Calu3 (cell line): ENCODE results near the gene UFL1. TPM values are rescaled to one million over a fixed set of nuclear protein-coding genes. Genes with fewer than 3 reads are reported as not detected.
"Not testable (repeated sequence)": the region's sequence is repeated elsewhere in the genome, so short reads cannot be mapped to it uniquely, and the experiment has no call there.

Source experiments
- BruUV-seq: library from RNA; stranded (reverse); fragments of 400-500 nt; replicated peaks from 2 replicates; lab custom pipeline; 2021; lab: Mats Ljungman, UMichigan
- CTCF ChIA-PET: fragments of 300-600 bp; sonication (Branson Sonifier 250); formaldehyde crosslinking; loops from one replicate; lab custom pipeline; 2022; ENCODE audit warnings: antibody characterized with exemption; lab: Charles Lee
- DNase-seq: peaks from one replicate; pipeline ENCODE4 v3.0.0; 2022
- H3K27ac Mint-ChIP-seq: one replicate; pipeline ENCODE4 v1.8.0; 2022; ENCODE audit warnings: mixed read lengths; ENCODE audit not compliant: unreplicated experiment
- H3K27me3 Mint-ChIP-seq: one replicate; pipeline ENCODE4 v1.8.0; 2022; ENCODE audit warnings: mixed read lengths; ENCODE audit not compliant: unreplicated experiment
- H3K36me3 Mint-ChIP-seq: one replicate; pipeline ENCODE4 v1.8.0; 2022; ENCODE audit warnings: mild to moderate bottlenecking, moderate library complexity, mixed read lengths; ENCODE audit not compliant: insufficient read depth, unreplicated experiment
- H3K4me1 Mint-ChIP-seq: one replicate; pipeline ENCODE4 v1.8.0; 2022; ENCODE audit warnings: mild to moderate bottlenecking, low read depth, mixed read lengths; ENCODE audit not compliant: unreplicated experiment
- H3K4me3 Mint-ChIP-seq: one replicate; pipeline ENCODE4 v1.8.0; 2022; ENCODE audit warnings: mild to moderate bottlenecking, low read depth, moderate library complexity, mixed read lengths; ENCODE audit not compliant: unreplicated experiment
- H3K9me3 Mint-ChIP-seq: one replicate; pipeline ENCODE4 v1.8.0; 2022; ENCODE audit warnings: low read depth, mixed read lengths; ENCODE audit not compliant: unreplicated experiment
- intact Hi-C: fragments of 100-400 bp; cut with micrococcal nuclease; formaldehyde crosslinking; loops from one replicate; pipeline ENCODE4 v1.10.0; 2022; ENCODE audit not compliant: unreplicated experiment
- total RNA-seq: library from RNA; stranded (reverse); gene quantifications from 2 replicates; pipeline ENCODE4 v1.2.3, GENCODE V29; 2022
- TF ChIP-seq, protein P1 (sequence below): fragments of 200-600 bp; IDR thresholded peaks from one replicate; pipeline ENCODE4 v1.8.0; 2022; ENCODE audit warnings: antibody characterized with exemption; ENCODE audit not compliant: unreplicated experiment

Gene UFL1
- total RNA-seq, 1 experiment from 2014 or later: 16.5 TPM

DNA sequence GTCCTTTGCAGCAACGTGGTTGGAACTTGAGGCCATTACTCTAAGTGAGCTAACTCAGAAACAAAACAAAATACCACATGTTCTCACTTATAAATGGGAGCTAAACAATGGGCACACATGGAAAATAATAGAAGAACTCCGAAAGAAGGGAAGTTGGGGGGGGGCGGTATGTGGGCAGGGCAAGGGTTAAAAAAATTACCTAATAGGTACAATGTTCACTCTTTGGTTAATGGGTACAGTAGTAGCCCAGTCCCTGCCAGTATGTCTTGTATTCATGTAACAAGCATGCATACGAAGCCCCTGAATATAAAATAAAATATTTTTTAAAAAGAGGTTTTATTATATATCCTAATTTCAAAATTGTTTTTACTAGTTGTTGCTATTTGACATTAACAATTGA is 26.0 kb downstream of the UFL1 start:
- BruUV-seq: no TSS peak
- H3K9me3 Mint-ChIP-seq: no peaks in the 10 kb centered on the region
- no peak for DNase-seq
- H3K36me3 Mint-ChIP-seq: peaks cover 13% of the 10 kb centered on the region
- TF ChIP-seq, protein P1, sequence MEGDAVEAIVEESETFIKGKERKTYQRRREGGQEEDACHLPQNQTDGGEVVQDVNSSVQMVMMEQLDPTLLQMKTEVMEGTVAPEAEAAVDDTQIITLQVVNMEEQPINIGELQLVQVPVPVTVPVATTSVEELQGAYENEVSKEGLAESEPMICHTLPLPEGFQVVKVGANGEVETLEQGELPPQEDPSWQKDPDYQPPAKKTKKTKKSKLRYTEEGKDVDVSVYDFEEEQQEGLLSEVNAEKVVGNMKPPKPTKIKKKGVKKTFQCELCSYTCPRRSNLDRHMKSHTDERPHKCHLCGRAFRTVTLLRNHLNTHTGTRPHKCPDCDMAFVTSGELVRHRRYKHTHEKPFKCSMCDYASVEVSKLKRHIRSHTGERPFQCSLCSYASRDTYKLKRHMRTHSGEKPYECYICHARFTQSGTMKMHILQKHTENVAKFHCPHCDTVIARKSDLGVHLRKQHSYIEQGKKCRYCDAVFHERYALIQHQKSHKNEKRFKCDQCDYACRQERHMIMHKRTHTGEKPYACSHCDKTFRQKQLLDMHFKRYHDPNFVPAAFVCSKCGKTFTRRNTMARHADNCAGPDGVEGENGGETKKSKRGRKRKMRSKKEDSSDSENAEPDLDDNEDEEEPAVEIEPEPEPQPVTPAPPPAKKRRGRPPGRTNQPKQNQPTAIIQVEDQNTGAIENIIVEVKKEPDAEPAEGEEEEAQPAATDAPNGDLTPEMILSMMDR: no peak
- no peak overlapping the region for H3K4me3 Mint-ChIP-seq
- intact Hi-C loops: loop anchor here (10.0 kb wide), 1 partner anchor 347 kb away; the partner anchor contains the start of gene NDUFAF4
- no peaks in the 10 kb centered on the region for H3K27me3 Mint-ChIP-seq
- CTCF ChIA-PET: no interaction called here
- H3K27ac Mint-ChIP-seq: no peak overlapping the region
- no peaks in the 10 kb centered on the region for H3K4me1 Mint-ChIP-seq

DNA sequence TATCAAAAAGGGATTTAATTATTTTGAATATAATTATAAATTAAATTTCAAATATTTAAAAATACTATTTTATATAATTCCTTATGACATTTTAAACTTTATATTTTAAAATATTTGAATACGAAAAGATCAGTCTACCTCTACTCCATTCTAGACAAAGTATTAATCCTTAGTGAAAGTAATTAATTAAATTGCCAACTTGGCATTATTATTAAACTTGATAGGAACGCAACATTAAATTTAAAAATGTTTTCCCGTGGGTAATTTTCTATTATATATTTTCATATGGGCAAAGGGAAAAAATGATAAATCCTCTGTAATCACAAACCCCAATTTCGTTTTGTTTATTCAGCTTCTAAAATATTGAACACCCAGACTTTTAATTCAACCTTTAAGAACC is 33.0 kb downstream of the UFL1 start:
- CTCF ChIA-PET: no interaction called here
- H3K27me3 Mint-ChIP-seq: no peaks in the 10 kb centered on the region
- BruUV-seq: no TSS peak
- H3K4me3 Mint-ChIP-seq: no peak overlapping the region
- TF ChIP-seq, protein P1: no peak
- peaks cover 18% of the 10 kb centered on the region for H3K36me3 Mint-ChIP-seq
- no peaks in the 10 kb centered on the region for H3K4me1 Mint-ChIP-seq
- no peak for DNase-seq
- H3K27ac Mint-ChIP-seq: no peak overlapping the region
- H3K9me3 Mint-ChIP-seq: no peaks in the 10 kb centered on the region
- intact Hi-C loops: no loop called here

DNA sequence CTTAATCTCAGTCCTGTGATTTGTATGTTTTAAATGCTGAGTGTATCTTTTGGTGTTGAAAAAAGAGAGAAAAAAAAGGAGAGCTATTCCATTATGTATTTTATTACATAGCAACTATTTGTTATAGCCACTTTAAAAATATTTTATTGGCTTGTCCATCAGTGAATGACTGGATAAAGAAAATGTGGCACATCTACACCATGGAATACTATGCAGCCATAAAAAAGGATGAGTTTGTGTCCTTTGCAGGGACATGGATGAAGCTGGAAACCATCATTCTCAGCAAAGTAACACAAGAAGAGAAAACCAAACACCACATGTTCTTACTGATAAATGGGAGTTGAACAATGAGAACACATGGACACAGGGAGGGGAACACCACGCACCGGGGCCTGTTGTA is 38.1 kb downstream of the UFL1 start:
- H3K27ac Mint-ChIP-seq, CTCF ChIA-PET, H3K4me1 Mint-ChIP-seq, DNase-seq, intact Hi-C loops, H3K9me3 Mint-ChIP-seq, H3K27me3 Mint-ChIP-seq, H3K4me3 Mint-ChIP-seq, BruUV-seq: not testable (repeated sequence)
- H3K36me3 Mint-ChIP-seq: peaks cover 12% of the 10 kb centered on the region

DNA sequence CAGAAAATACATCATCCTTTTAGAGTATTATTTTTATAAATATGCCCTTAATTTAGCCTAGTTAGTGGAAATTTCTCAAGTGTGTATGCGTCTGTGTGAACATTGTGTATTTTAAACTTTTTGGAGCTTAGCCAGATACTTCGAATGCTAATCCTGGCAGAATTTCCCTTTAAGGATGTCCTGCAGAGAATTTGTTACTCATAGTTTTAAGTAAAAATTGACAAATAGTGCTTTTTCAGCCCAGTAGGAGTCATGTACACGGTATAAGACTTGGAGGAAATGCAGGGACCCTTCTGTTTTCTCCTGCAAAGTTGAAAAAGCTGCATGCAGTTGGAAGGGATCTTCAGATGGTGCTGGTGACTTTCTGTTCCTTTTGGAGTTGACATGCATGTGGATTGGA is 41.3 kb downstream of the UFL1 start, which contains the start of gene FHL5:
TSS of gene FHL5 (plus strand) at position 243 of the 400 bp plus-strand sequence. CDS start 40,486 bp downstream, outside the sequence.
- H3K27me3 Mint-ChIP-seq: no peaks in the 10 kb centered on the region
- TF ChIP-seq, protein P1: no peak
- H3K27ac Mint-ChIP-seq: no peak within 1 kb of the TSS
- H3K4me1 Mint-ChIP-seq: no peaks in the 10 kb centered on the region
- intact Hi-C loops: no loop called here
- DNase-seq: no peak
- no peaks in the 10 kb centered on the region for H3K36me3 Mint-ChIP-seq
- no TSS peak for BruUV-seq
- H3K9me3 Mint-ChIP-seq: no peaks in the 10 kb centered on the region
- CTCF ChIA-PET: no interaction called here
- no peak within 1 kb of the TSS for H3K4me3 Mint-ChIP-seq

- Mint-ChIP-seq H3K27ac (no peak overlapping the region), H3K9me3 (peaks cover under 1% of the 10 kb centered on the region), H3K4me1 (no peaks in the 10 kb centered on the region), H3K4me3 (no peak overlapping the region), H3K36me3 (no peaks in the 10 kb centered on the region), H3K27me3 (no peaks in the 10 kb centered on the region)
- BruUV-seq: no TSS peak
- DNase-seq: no peak
- intact Hi-C loops: no loop called here
- CTCF ChIA-PET: no interaction called here
- TF ChIP-seq, protein P1: no peak
Measured at GRCh38 chr6:96563853-96564252, 42.2 kb downstream of the UFL1 start.
